Ishikawa (cell line): Measurements from ENCODE around the gene WDR38.

ENCODE experiments used
- CEBPB ChIP-seq: IDR thresholded peaks from 2 replicates; pipeline ENCODE4 v1.6.1; 2012
- CREB1 ChIP-seq: IDR thresholded peaks from 2 replicates; pipeline ENCODE4 v1.6.1; 2012; ENCODE audit warnings: low read depth
- EGR1 ChIP-seq: IDR thresholded peaks from 2 replicates; pipeline ENCODE4 v1.6.1; 2012
- EP300 ChIP-seq: IDR thresholded peaks from 2 replicates; pipeline ENCODE4 v1.6.1; 2012; ENCODE audit warnings: borderline replicate concordance
- FOXM1 ChIP-seq: IDR thresholded peaks from 2 replicates; pipeline ENCODE4 v1.6.1; 2012; ENCODE audit warnings: low read depth, borderline replicate concordance
- MAX ChIP-seq: IDR thresholded peaks from 2 replicates; pipeline ENCODE4 v1.6.1; 2012
- NFIC ChIP-seq: IDR thresholded peaks from 2 replicates; pipeline ENCODE4 v1.6.1; 2012
- RAD21 ChIP-seq: IDR thresholded peaks from 2 replicates; pipeline ENCODE4 v1.6.1; 2012; ENCODE audit warnings: low read depth
- REST ChIP-seq: IDR thresholded peaks from 2 replicates; pipeline ENCODE4 v1.6.1; 2012; ENCODE audit warnings: low read depth, mild to moderate bottlenecking
- TAF1 ChIP-seq: IDR thresholded peaks from 2 replicates; pipeline ENCODE4 v1.6.1; 2012; ENCODE audit warnings: low read depth, mild to moderate bottlenecking
- TCF12 ChIP-seq: IDR thresholded peaks from 2 replicates; pipeline ENCODE4 v1.6.1; 2012; ENCODE audit warnings: low read depth
- TEAD4 ChIP-seq: IDR thresholded peaks from 2 replicates; pipeline ENCODE4 v1.6.1; 2012
- USF1 ChIP-seq: IDR thresholded peaks from 2 replicates; pipeline ENCODE4 v1.6.1; 2012
- YY1 ChIP-seq: IDR thresholded peaks from 2 replicates; pipeline ENCODE4 v1.6.1; 2012; ENCODE audit warnings: low read depth
- ZBTB7A ChIP-seq: IDR thresholded peaks from 2 replicates; pipeline ENCODE4 v1.6.1; 2012; ENCODE audit warnings: low read depth

The WDR38 gene

GRCh38 chr9:124879226-124879625 lies 26.0 kb downstream of the WDR38 start:
- no peak for TF ChIP-seq EGR1
- no peak for TF ChIP-seq RAD21
- no peak for TF ChIP-seq USF1
- TF ChIP-seq FOXM1: no peak
- TF ChIP-seq TAF1: no peak
- TF ChIP-seq EP300: no peak
- no peak for TF ChIP-seq TCF12
- TF ChIP-seq NFIC: no peak
- no peak for TF ChIP-seq CREB1
- no peak for TF ChIP-seq MAX
- TF ChIP-seq TEAD4: no peak
- TF ChIP-seq CEBPB: no peak

- TF ChIP-seq NFIC (no peak), USF1 (no peak), EGR1 (no peak), MAX (no peak), REST (no peak), TEAD4 (no peak), RAD21 (no peak), TCF12 (no peak), CEBPB (no peak), EP300 (no peak), FOXM1 (no peak), YY1 (no peak), ZBTB7A (no peak), TAF1 (no peak), CREB1 (no peak)
Observed at GRCh38 chr9:124880501-124880900, 27.2 kb downstream of the WDR38 start.

DNA sequence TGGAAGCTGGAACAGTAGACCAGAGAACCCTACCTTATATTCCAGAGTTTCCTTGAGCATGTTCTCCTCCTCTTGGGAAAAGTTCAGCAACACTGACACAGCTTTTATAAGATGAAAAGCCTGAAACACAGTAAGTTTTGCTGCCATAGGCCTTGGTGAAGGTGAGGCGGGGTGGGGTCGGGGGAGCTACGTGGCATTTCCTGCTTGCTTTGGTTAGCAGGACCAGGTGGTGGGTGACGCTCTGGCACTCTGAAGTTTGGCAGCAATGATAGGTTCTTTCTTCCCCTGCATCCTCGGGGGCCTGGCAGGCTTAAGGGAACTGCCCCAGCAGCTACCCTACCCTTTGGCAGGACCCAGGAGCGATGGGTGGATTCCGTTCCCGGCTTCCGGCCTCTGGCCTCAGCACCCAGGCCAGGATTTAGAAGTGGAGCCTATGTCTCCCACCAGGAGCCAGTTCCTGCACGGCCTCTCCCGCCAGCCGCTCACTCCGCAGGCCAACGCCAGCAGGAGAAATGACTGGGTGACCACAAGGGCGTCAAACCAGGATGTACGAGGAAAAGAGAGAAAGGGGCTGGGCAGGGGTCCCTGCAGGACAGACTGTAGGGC lies 28.0 kb downstream of the WDR38 start:
- TF ChIP-seq TAF1 (no peak), USF1 (no peak), NFIC (no peak), CREB1 (no peak), EP300 (no peak), FOXM1 (no peak), RAD21 (no peak), REST (no peak), CEBPB (no peak), ZBTB7A (no peak), YY1 (no peak), MAX (no peak), TEAD4 (no peak), EGR1 (no peak), TCF12 (no peak)

DNA sequence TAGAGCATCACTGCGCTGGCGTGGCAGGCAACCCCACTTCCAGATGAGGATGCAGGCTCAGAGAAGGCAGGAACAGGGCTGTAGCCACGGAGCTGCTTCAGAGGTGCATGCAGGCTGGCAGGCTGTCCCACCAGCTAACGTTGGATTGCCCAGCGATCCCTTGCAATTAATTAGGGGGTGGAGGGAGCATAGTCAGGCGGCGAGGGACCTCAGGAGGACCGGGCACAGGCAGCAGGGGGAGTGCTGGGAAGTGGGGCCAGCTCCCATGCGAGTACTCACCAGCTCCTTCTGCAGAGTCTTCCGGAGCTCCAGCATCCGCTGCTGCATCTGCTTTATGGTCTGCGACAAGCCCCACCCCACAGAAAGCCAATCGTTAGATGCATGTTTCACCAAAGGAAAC lies 29.0 kb downstream of the WDR38 start:
- no peak for TF ChIP-seq USF1
- TF ChIP-seq CEBPB: no peak
- TF ChIP-seq NFIC: no peak
- TF ChIP-seq TCF12: no peak
- no peak for TF ChIP-seq RAD21
- no peak for TF ChIP-seq EGR1
- TF ChIP-seq CREB1: no peak
- no peak for TF ChIP-seq TEAD4
- TF ChIP-seq ZBTB7A: no peak
- no peak for TF ChIP-seq EP300

- TF ChIP-seq REST: no peak
- TF ChIP-seq CEBPB: no peak
- no peak for TF ChIP-seq ZBTB7A
- TF ChIP-seq CREB1: no peak
- TF ChIP-seq EGR1: no peak
- TF ChIP-seq TCF12: no peak
- no peak for TF ChIP-seq USF1
- no peak for TF ChIP-seq EP300
- no peak for TF ChIP-seq FOXM1
- TF ChIP-seq TEAD4: no peak
- no peak for TF ChIP-seq MAX
Observed at GRCh38 chr9:124884376-124884775, 31.1 kb downstream of the WDR38 start.
